H1 (cell line): ENCODE data around the gene GPR39. TPM values are rescaled to one million over a fixed set of nuclear protein-coding genes. Genes with fewer than 3 reads are reported as not detected.

Experiments
- CTCF ChIA-PET: fragments of 300-600 bp; sonication (Branson Sonifier 250); formaldehyde crosslinking; loops from one replicate; lab custom pipeline; 2021; ENCODE audit not compliant: partially characterized antibody; lab: Charles Lee
- POLR2A ChIA-PET: fragments of 300-600 bp; sonication (Branson Sonifier 250); formaldehyde crosslinking; loops from one replicate; lab custom pipeline; 2021; ENCODE audit warnings: inconsistent platforms; ENCODE audit not compliant: partially characterized antibody; lab: Charles Lee
- DNase-seq, 2 experiments: peaks; one replicate each; pipeline versions ENCODE4 v3.0.0 to v3.0.0-alpha.2; 2010 to 2022; ENCODE audit warnings: low spot score in 2 of 2, low read depth in 1 of 2, mixed read lengths in 1 of 2
- FAIRE-seq: peaks from 2 replicates; lab custom pipeline; 2011; peaks lifted over from hg19 to GRCh38; lab: Jason Lieb, UNC
- H2AFZ ChIP-seq: 2 replicates; pipeline ENCODE4 v1.8.1; 2012; ENCODE audit warnings: low read length, inconsistent platforms
- H2AK5ac ChIP-seq: 2 replicates; pipeline ENCODE4 v1.6.1; 2013; ENCODE audit warnings: low read depth, low read length
- H2BK120ac ChIP-seq: replicated peaks from 2 replicates; pipeline ENCODE3; 2013; ENCODE audit warnings: low read depth, low read length, inconsistent platforms
- H2BK12ac ChIP-seq: 2 replicates; pipeline ENCODE4 v1.6.1; 2013; ENCODE audit warnings: low read depth, low read length
- H2BK15ac ChIP-seq: 2 replicates; pipeline ENCODE4 v1.6.1; 2013; ENCODE audit warnings: low read length
- H2BK20ac ChIP-seq: 2 replicates; pipeline ENCODE4 v1.6.1; 2013; ENCODE audit warnings: low read length
- H2BK5ac ChIP-seq: 2 replicates; pipeline ENCODE4 v1.6.1; 2013; ENCODE audit warnings: low read depth, low read length
- H3K14ac ChIP-seq: 2 replicates; pipeline ENCODE4 v1.6.1; 2013; ENCODE audit warnings: inconsistent platforms; ENCODE audit not compliant: insufficient read length
- H3K18ac ChIP-seq: 2 replicates; pipeline ENCODE4 v1.6.1; 2013; ENCODE audit warnings: low read length; ENCODE audit errors: extremely low read depth
- H3K23ac ChIP-seq: 2 replicates; pipeline ENCODE4 v1.6.1; 2013; ENCODE audit warnings: inconsistent platforms; ENCODE audit not compliant: insufficient read length
- H3K23me2 ChIP-seq: 2 replicates; pipeline ENCODE4 v1.6.1; 2013; ENCODE audit warnings: low read depth, low read length
- H3K27ac ChIP-seq: 2 replicates; pipeline ENCODE4 v1.6.1; 2011; ENCODE audit warnings: low read depth, low read length, inconsistent platforms
- H3K27me3 ChIP-seq, 4 experiments: replicated peaks in 1 of 4; 1 replicate in 1 of 4; 2 replicates in 3 of 4; pipeline versions ENCODE4 v1.6.1 to v1.8.1; 2011 to 2013; ENCODE audit warnings: low read length in 3 of 4, mild to moderate bottlenecking in 3 of 4, inconsistent platforms in 2 of 4, mixed read lengths in 2 of 4, moderate library complexity in 1 of 4; ENCODE audit not compliant: control insufficient read depth in 3 of 4, insufficient read depth in 3 of 4; ENCODE audit errors: extremely low read depth in 1 of 4
- H3K36me3 ChIP-seq, 4 experiments: 2 replicates each; pipeline versions ENCODE4 v1.6.1 to v1.8.1; 2011 to 2013; ENCODE audit warnings: mild to moderate bottlenecking in 4 of 4, low read length in 3 of 4, moderate library complexity in 2 of 4, control low read depth in 1 of 4, inconsistent platforms in 1 of 4; ENCODE audit not compliant: insufficient read depth in 4 of 4, control insufficient read depth in 2 of 4
- H3K4ac ChIP-seq: replicated peaks from 2 replicates; pipeline ENCODE3; 2013; ENCODE audit warnings: low read length, low read depth, mixed read lengths, inconsistent platforms; ENCODE audit not compliant: insufficient read length
- H3K4me1 ChIP-seq, 4 experiments: replicated peaks in 1 of 4; 1 replicate in 1 of 4; 2 replicates in 3 of 4; pipeline versions ENCODE4 v1.6.1 to v1.8.1; 2011 to 2013; ENCODE audit warnings: low read length in 3 of 4, inconsistent platforms in 2 of 4, mixed read lengths in 1 of 4; ENCODE audit not compliant: insufficient read depth in 4 of 4, control insufficient read depth in 3 of 4
- H3K4me2 ChIP-seq, 2 experiments: 2 replicates each; pipeline versions ENCODE4 v1.6.1 to v1.8.1; 2011 to 2013; ENCODE audit warnings: low read depth in 2 of 2, low read length in 2 of 2, control low read depth in 1 of 2, inconsistent platforms in 1 of 2, mild to moderate bottlenecking in 1 of 2; ENCODE audit not compliant: insufficient read depth in 1 of 2
- H3K4me3 ChIP-seq, 4 experiments: fragments of 200-600, 300-600 bp in 1 of 4; sonication (generic), shearing (Covaris generic), sonication (Bioruptor Twin) in 1 of 4; 2 replicates each; pipeline versions ENCODE4 v1.5.1 to v1.8.1; 2011 to 2016; ENCODE audit warnings: low read length in 4 of 4, low read depth in 3 of 4, control low read depth in 2 of 4, inconsistent platforms in 2 of 4, mild to moderate bottlenecking in 2 of 4, mixed read lengths in 1 of 4, moderate library complexity in 1 of 4; ENCODE audit not compliant: insufficient read depth in 2 of 4; ENCODE audit errors: extremely low read depth in 1 of 4
- H3K56ac ChIP-seq: replicated peaks from 2 replicates; pipeline ENCODE3; 2013; ENCODE audit warnings: low read depth, mild to moderate bottlenecking, mixed read lengths, low read length, inconsistent platforms; ENCODE audit not compliant: insufficient read length
- H3K79me1 ChIP-seq: 2 replicates; pipeline ENCODE4 v1.6.1; 2013; ENCODE audit warnings: low read depth, low read length, control low read depth
- H3K79me2 ChIP-seq, 2 experiments: 2 replicates each; pipeline versions ENCODE4 v1.6.1 to v1.8.1; 2012 to 2013; ENCODE audit warnings: low read length in 2 of 2, mild to moderate bottlenecking in 2 of 2, inconsistent platforms in 1 of 2; ENCODE audit not compliant: insufficient read depth in 2 of 2, control insufficient read depth in 1 of 2
- H3K9ac ChIP-seq, 4 experiments: replicated peaks in 1 of 4; 1 replicate in 1 of 4; 2 replicates in 3 of 4; pipeline versions ENCODE4 v1.6.1 to v1.8.1; 2011 to 2013; ENCODE audit warnings: low read depth in 3 of 4, low read length in 3 of 4, control low read depth in 2 of 4, mild to moderate bottlenecking in 2 of 4, moderate library complexity in 2 of 4, inconsistent platforms in 1 of 4; ENCODE audit errors: extremely low read depth in 1 of 4
- H3K9me3 ChIP-seq, 2 experiments: 2 replicates each; pipeline versions ENCODE4 v1.6.1 to v1.8.1; 2012 to 2013; ENCODE audit warnings: mild to moderate bottlenecking in 2 of 2, moderate library complexity in 2 of 2, control low read depth in 1 of 2, inconsistent platforms in 1 of 2, low read depth in 1 of 2, low read length in 1 of 2, mixed read lengths in 1 of 2; ENCODE audit not compliant: insufficient read depth in 2 of 2
- H4K20me1 ChIP-seq, 2 experiments: replicated peaks in 1 of 2; 2 replicates each; pipeline versions ENCODE3 to v1.8.1; 2011 to 2013; ENCODE audit warnings: inconsistent platforms in 2 of 2, low read length in 2 of 2, mild to moderate bottlenecking in 1 of 2; ENCODE audit not compliant: insufficient read depth in 2 of 2, control insufficient read depth in 1 of 2
- H4K5ac ChIP-seq: 2 replicates; pipeline ENCODE4 v1.6.1; 2013; ENCODE audit warnings: low read length, low read depth, mixed read lengths, inconsistent platforms; ENCODE audit not compliant: insufficient read length
- H4K8ac ChIP-seq: 2 replicates; pipeline ENCODE4 v1.8.0; 2013; ENCODE audit warnings: mild to moderate bottlenecking, moderate library complexity, low read length, inconsistent platforms; ENCODE audit not compliant: insufficient read depth; ENCODE audit errors: extremely low read depth
- H4K91ac ChIP-seq: replicated peaks from 2 replicates; pipeline ENCODE3; 2013; ENCODE audit warnings: low read length, mixed read lengths, inconsistent platforms; ENCODE audit not compliant: insufficient read length
- BCL11A ChIP-seq, 2 experiments: IDR thresholded peaks; one replicate each; pipeline ENCODE4 v1.6.1; 2011; ENCODE audit warnings: low read depth in 2 of 2, low read length in 2 of 2, mild to moderate bottlenecking in 2 of 2
- NANOG ChIP-seq: IDR thresholded peaks from 2 replicates; pipeline ENCODE4 v1.6.1; 2011; ENCODE audit warnings: low read length, low read depth, mild to moderate bottlenecking, inconsistent platforms; ENCODE audit not compliant: insufficient read depth, poor library complexity, severe bottlenecking
- RNF2 ChIP-seq: fragments of 200-900, 300-1000 bp; sonication (generic); IDR thresholded peaks from 2 replicates; pipeline ENCODE4 v1.7.1; 2016; ENCODE audit warnings: borderline replicate concordance, low read depth, mild to moderate bottlenecking, antibody characterized with exemption, low read length; ENCODE audit not compliant: poor library complexity, severe bottlenecking; ENCODE audit errors: missing control alignments
- WGBS, 2 experiments: shearing (Covaris generic) in 1 of 2; methylation state at CpG; one replicate each; pipeline versions ENCODE4 v1.1.6 to v1.1.7; 2013 to 2015; ENCODE audit warnings: low lambda C conversion rate in 2 of 2, mixed read lengths in 2 of 2, inconsistent platforms in 1 of 2, low coverage in 1 of 2, missing lambda C conversion rate in 1 of 2; ENCODE audit not compliant: insufficient replicate concordance in 2 of 2, insufficient coverage in 1 of 2, insufficient read length in 1 of 2; ENCODE audit errors: extremely low coverage in 1 of 2, missing lambda C conversion rate in 1 of 2; 5-methylcytosine and 5-hydroxymethylcytosine counted together
- polyA plus RNA-seq, 7 experiments: library from polyadenylated mRNA; depleted of rRNA in 3 of 7; stranded (reverse) in 5 of 7; unstranded in 2 of 7; fragments of >200 nt in 5 of 7; fragments of 200-250 nt in 2 of 7; gene quantifications; 1 replicate in 5 of 7; 2 replicates in 1 of 7; 4 replicates in 1 of 7; pipeline versions ENCODE4 v1.2.1 to v1.2.3, GENCODE V29; 2011 to 2013; ENCODE audit warnings: missing spikeins in 2 of 7, mixed read lengths in 2 of 7
- total RNA-seq: library from RNA; stranded (reverse); fragmentation: NEBNext Ultra II Directional; extraction: Animal tissue kit (Norgen Biotek cat#: 25700); gene quantifications from 2 replicates; pipeline ENCODE4 v1.2.1, GENCODE V29; 2021

The GPR39 gene
- total and polyA plus RNA-seq, 2 of the 8 experiments (the other 6 are each of a cell fraction or from before 2014, with no cell fraction given): 0.63 to 2.7 TPM

- Histone ChIP-seq H2BK5ac (no peak overlapping the region), H3K27ac (no peak overlapping the region), H3K9me3 (no peaks in the 10 kb centered on the region), H4K91ac (no peak overlapping the region), H2BK15ac (no peak overlapping the region), H2BK12ac (no peak overlapping the region), H3K56ac (no peak overlapping the region), H4K8ac (no peak overlapping the region), H3K23ac (no peak overlapping the region), H3K4ac (no peak overlapping the region), H2AK5ac (no peak overlapping the region), H3K4me2 (no peak overlapping the region), H3K23me2 (peaks cover 7% of the 10 kb centered on the region; the same call in 1 of the 2 replicates), H3K14ac (no peak overlapping the region), H2BK120ac (no peak overlapping the region), H3K27me3 (no peaks in the 10 kb centered on the region; a peak in 1 of 7 replicates), H3K18ac (no peak overlapping the region), H2AFZ (no peak overlapping the region), H2BK20ac (no peak overlapping the region), H3K79me1 (no peaks in the 10 kb centered on the region), H3K36me3 (no peaks in the 10 kb centered on the region), H4K20me1 (no peaks in the 10 kb centered on the region), H3K4me3 (no peak overlapping the region), H3K9ac (no peak overlapping the region), H3K4me1 (peaks cover 2 to 10% (median 6%) of the 10 kb centered on the region in 4 experiments; a peak in 5 of 7 replicates), H3K79me2 (no peaks in the 10 kb centered on the region), H4K5ac (no peak overlapping the region)
- ChIA-PET POLR2A (no interaction called here), CTCF (interaction anchor here (0.9 to 2.8 kb wide), 8 partner anchors 10 to 89 kb away, joined by 3 to 12 read pairs (median 4); no protein-coding TSS in a partner anchor)
- no peak for FAIRE-seq
- no peak for DNase-seq
- 70% methylated on average over 1 of the region's 1 CpG; no CpG with 5 or more reads in 1 of the 2 experiments for WGBS, 2 experiments
- TF ChIP-seq RNF2: no peak
- TF ChIP-seq BCL11A (IDR thresholded peaks at IDR 0.05; ENCODE audit: low read depth in 2 of 2, low read length in 2 of 2): no peak
- no peak for TF ChIP-seq NANOG
These were observed 219.7 kb downstream of the GPR39 start for GRCh38 chr2:132636346-132636745.
